NCI-H510A (cell line): ENCODE measurements around the gene MICAL3.

Experiments used
- DNase-seq: peaks from one replicate; lab custom pipeline; 2025; lab: John Stamatoyannopoulos, UW

Gene MICAL3

DNA sequence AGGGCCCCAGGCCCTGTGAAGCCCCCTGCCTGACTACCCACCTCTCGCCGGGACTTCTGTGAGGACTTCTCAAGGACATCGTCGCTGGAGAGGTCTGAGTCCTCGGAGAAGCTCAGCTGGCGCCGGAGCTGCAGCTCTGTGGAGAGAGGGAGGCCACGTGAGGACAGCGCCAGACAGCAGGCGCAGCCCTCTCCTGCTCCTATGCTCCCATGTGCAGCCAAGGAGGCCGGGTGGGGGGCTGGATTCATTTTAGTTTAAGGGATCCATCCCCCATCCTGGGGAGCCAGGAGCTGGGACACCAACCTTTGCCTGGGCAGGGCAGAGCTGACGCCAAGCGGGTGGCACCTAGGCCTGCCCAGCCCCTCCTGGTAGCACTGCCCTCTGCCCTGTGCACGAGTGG lies 207.7 kb downstream of the MICAL3 start:
- DNase-seq = no peak

DNA sequence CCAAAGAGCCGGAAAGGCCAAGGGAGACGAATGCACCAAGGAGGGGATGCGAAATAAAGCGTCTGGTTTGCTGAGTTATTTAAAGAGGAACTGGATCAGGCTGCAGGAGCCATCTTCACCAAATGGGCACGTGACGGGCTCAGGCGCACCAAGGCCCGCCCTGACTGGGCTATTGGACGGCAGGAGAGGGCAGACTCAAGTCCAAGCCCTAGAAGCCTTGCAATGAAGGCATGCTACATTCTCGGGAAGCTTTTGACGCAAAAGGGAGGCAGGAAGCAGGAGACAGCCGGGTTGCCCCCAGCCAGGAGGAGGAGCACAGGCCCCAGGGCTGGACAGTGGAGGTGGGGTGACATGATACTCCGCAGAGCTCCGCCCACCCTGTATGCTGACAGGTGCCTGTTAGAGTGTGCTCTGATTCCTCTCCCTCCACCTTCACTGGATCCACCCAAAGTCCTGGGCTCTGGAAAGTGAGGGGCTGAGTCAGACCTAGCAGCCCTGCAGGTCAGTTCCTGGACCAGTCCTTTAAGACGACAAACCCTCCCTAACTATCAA lies 208.6 kb downstream of the MICAL3 start:
- DNase-seq = no peak

DNA sequence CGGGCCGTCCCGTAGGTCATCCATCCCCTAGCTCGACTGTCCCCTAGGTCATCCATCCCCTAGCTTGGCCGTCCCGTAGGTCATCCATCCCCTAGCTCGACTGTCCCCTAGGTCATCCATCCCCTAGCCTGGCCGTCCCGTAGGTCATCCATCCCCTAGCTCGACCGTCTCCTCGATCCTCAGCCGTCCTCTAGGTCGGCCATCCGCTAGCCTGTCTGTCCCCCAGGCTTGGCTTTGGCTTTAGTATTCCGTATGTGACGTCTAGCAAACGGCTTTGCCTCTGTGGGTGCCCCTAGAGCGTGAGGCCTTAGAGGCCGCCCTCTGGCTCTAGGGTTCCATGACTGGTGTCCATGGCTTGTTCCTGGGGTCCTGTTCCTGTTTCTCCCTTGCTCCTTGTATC lies 209.5 kb downstream of the MICAL3 start:
- no peak for DNase-seq

DNA sequence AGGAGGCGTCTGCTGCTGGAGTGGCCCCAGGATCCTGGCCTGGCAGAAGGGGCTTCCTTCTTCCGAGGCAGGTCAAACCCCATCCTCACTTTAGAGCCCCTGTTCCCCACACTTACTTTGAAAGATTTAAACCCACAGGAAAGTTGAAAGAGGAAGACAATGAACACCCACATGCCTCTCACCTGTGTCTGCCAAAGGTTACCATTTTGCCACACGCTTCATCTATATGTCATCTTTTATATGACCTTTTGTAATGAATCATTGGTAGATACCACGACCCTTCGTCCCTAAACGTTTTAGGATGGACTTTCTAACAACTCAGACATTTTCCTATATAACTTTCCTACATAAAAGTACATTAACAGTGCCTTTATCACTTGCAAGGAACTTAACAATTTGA lies 210.3 kb downstream of the MICAL3 start:
- DNase-seq = no peak

DNA sequence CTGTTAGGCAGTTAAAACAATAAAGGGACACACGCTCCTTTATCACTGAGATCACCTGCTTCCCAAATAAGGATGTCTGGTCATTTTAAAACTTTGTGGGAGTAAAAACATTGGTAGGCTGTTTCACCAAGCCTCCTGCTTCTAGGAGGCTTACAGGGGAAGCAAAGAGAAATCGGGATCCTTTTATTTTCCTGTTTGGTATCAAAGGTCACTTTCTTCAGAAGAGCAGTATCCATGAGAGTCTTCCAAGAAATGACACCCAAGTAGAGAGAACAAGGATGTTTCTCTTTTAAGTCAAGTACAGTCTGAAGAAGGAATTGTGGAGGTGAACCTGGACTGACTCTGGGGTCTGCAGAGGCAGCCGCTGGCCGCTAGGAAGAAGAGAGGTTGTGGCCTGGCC lies 213.2 kb downstream of the MICAL3 start:
- no peak for DNase-seq

DNA sequence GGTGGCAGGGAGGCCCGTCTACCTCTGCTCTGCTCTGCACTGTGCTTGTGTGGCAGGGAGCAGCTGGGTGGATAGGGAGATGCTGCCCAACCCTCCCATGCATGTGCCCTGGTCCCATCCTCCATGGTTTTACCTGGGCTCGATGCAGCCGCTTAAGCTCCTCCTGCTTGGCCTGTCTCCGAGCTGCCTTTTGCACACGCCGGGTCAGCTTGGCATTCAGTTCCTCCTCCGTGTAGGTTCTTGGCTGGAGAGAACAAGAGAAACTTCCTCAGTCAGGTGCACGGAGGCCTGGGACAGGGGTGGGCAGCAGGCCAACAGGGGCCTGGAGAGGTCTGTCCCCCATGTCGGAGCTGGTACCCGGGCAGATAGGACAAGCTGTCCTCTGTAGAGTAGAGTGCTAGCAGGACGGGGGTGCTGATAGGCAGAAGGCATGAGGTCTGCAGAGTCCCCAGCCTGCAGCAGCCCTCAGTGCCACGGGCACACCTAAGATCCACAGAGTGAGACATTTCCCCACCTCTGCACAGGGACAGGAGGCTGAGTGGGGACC lies 213.7 kb downstream of the MICAL3 start:
- DNase-seq = no peak

DNA sequence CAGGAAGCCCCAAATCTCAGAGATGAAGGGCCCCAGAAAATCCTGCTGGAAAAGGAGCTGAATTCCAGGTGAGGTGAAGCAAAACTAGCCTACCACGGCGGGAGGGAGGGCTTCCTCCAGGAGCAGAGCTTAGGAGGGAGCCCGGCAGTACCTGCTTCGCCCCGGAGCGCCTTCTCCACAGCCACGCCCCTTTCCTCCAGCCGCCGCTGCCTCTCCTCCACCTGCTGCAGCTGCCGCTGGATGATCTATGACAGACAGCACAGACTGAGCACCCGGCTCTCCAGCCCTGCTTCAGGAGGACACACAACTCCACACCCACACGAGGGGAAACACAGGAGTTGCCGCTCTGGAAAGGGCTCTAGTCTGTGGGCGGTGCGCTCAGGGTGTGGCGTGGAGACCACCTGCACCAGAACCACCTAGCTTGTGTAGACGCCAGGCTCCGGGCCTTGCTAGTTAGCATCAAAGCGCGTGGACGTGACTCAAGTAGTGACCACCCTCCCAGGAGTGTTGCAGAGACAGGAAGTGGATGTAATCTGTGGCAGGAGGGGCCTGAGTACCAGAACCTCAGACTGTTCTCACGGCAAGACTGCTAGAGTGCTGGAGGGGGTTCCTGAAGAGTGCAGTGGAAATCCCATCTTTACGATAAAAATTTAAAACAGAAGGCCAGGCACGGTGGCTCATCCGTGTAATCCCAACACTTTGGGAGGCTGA lies 215.5 kb downstream of the MICAL3 start:
- peak; percentile 62 for DNase-seq

DNA sequence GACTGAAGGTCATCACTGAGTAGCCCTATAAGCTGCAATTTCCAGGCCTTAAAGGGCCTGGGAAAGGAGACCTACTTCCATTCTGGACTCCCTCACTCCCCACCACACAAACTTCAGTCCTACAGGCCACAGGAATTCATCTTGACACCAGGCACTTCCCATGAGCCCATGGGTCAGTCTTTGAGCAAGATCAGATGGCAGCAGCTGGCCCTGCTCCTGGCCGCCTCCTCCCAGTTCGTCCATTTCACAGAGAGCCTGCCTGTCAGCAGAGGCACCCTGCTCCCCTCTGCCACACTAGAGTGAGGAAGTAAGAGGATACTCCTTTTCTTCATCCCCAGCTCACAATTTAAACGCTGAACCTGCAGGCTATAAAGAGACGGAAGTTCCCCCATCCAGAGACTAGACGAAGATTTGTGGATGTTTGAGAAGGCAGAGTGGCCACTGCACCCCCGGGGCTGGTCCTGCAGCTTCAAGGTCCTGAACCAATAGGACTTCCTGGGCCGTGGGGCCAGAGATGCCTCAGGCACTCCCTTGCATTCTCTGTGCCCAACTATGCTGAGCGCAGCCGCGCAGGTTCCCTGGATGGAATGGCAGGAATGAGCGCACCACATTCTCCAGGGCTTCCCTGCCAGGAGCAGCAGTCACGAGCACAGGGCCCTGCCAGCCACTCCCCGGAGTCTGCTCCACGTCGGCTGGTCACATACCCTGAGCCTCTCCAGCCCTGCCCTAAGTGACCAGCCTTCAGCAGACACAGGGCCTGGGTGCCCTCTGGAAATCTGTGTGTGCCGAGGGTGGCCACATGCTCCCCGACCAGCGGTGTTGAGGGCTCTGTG lies 216.6 kb downstream of the MICAL3 start:
- no peak for DNase-seq

DNA sequence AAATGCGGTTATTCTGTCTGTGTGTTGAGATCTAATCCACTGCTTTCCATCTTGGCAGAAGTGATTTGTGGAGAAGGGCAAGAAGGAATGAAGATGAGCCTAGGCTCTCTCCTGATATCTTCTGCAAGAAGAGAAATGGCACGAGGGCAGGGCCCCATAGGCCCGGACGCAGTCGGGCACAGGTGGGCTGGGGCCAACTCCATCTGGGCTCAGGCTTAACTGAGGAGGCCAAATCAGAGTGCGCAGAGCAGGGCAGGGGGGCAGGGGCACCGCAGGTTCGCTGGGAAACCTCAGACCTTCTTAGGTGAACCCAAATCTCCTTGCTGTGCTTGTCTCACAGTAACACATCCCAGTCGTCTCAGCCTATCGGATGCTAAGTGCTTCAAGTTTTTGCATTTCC lies 217.3 kb downstream of the MICAL3 start:
- DNase-seq = no peak

DNA sequence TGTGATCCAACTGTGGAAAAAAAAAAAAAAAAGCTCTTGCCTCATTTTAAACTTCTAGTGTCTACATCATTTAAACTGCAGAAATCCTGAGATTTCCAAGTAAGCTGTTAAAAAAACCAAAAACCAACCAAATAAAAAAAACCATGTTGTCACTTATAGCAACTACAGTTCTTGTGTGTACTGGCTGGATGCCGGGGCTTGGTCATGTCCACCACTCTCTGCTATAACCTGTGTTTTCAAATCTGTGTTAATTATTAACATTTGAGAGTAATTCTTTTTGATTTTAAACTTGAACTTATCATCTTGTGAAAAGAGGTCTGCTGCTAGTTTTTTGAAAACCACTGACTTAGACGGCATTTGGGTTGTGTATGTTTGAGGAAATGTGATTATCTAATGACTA lies 217.9 kb downstream of the MICAL3 start:
- DNase-seq = no peak

DNA sequence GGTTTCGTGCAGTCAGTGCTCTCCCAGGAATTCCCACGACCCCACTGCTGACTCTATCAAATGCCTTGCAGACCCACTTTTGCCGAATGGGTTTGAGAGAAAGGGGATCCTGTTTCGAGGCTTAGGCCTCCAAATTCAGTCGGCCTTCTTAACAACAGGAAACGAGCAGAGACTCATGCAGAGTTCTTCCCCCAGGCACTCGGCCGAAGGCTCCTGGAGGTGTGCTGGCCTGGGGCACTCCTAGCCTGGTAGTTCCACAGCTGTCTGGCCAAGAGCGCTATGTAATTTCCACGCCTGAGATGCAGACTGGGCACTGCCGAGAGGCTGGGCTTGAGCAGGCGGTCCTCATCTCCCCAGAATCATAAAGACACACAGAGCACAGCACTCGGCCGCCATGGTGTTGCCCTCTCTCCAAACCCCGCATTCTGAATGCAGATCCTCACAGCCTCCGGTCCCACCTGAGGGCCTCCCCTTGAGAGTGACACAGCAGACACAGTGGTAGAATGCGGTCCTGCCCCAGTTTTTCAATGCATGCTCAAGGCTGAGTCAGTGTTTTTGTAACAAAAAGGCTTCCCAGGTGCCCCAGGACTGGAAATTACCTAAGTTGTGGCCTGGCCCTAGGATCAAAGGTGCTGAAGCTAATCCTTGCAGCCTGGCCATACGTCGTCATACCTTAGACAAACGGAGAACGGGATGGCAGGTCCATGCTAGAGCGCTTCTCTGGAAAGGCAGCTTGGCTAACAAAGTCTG lies 219.9 kb downstream of the MICAL3 start:
- DNase-seq = no peak

DNA sequence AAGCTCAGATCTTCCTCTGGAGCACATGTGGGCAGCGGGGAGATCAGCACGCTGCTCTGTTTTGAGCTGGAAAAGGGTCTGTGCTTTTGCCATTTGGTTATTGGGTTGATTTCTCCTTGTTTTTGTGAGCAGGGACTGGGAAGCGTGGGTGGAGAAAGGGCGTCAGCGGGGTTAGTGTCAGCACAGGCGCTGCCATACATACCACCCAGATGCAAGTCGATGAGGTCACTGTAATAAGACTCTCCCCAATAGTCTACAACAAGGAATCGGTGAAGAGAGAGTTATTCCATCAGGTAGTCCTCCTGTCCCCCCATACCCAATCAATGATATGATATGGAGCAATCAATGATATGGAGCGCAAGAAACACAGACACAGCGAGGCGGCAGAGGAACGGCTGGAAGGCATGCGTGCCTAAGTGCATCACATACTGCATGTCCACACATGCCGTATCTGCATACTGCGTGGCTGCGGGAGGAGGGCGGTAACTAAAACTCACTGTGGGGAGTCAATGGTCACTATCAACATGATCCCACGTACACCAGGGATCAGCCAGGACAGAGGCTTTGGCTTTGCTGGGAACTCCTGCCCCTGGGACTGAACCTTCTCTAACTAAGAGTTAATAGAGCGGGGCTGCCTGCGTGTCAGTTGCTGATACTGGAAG lies 220.6 kb downstream of the MICAL3 start:
- DNase-seq = no peak

DNA sequence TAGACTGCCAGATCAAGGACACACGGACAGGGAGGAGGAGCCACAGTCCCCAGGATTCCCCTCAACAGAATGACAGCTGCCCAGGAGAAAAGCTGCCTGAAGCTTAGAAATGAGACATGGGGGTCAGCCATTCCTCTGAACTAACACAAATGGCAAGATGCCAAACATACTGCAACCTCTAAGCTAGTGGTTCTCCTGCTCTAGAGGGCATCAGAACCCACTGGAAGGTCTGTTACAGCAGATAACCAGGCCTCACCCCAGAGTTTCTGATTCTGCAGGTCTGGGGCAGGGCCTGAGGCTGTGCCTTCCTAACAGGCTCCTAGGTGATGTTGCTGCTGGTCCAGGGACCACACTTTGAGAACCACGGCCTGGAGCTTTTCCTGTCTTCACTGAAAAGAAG lies 221.5 kb downstream of the MICAL3 start:
- DNase-seq = no peak

DNA sequence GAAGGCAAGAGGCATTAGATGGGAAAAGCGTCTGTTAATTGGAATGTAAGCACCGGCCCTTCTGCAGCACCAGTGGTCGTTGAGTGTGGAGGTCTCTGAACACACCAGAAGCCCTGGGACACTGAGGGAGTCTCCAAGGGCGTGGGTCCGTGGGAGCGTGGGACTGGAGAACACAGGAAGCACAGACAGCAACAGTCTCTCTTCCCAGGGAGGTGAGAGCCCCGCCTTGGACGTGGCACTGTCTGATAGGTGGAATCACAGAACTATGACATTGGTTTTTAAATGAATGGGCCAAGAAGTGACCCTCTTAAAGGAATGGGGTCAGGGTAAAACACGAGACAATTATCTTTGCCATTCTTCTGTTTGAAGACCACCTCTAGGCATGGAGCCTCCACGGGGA lies 221.9 kb downstream of the MICAL3 start:
- DNase-seq = no peak

DNA sequence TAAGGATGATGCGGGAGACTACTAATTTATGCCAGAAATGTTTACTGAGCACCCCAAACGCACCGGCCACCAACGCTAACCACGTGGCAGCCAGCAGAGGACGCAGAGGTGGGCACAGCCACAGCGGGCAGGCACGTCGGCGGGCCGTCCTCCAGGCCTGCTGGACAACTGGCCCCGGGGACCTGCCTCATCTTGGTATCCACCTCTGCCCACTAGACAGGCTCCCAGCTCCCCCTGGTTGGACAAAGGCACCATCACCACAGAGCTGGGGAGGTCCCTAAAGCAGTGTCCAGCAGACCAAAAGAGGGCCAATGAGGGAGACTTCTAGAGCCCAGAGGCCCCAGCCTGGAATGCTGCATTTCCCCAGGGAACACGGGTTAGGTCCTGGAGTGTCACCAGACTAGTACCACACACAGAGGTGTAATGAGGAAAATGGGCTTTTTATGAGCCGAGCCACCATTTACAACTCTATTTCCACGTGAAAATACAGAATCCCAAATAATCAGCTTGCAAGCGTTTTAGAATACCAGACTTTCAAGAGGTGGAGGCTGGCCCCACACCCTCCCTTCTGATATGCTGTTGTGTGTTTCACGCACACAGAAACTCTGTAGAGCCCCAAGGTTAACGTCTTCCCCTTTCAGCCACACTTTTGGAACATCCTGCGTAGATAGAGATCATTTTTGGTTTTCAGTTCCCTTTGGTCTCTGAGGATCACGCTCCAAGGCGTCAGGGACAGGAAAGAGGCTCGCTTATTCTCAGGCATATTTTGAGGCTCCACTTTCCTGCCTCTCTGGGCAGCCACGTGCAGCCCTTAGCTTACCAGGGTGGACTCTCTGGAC lies 226.4 kb downstream of the MICAL3 start:
- no peak for DNase-seq

DNA sequence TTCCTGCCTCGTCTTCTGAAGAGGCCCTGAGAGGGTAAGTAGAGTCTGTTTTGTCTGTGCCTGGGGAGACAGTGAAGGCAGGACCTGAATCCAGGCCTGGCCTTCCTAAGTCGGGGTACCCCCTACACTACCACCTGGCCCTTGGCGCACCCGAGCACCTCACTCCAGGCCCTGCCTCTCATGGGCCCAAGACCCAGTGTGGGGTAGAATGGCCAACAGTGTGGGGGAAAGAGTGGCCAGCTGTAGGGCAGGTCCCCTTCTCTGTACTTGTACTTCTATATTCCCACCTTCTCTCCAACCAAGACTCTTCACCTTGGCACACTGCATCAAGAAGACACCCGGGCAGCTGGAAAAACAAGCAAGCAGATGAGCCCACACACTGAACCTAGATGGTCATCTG lies 227.7 kb downstream of the MICAL3 start:
- DNase-seq = no peak

DNA sequence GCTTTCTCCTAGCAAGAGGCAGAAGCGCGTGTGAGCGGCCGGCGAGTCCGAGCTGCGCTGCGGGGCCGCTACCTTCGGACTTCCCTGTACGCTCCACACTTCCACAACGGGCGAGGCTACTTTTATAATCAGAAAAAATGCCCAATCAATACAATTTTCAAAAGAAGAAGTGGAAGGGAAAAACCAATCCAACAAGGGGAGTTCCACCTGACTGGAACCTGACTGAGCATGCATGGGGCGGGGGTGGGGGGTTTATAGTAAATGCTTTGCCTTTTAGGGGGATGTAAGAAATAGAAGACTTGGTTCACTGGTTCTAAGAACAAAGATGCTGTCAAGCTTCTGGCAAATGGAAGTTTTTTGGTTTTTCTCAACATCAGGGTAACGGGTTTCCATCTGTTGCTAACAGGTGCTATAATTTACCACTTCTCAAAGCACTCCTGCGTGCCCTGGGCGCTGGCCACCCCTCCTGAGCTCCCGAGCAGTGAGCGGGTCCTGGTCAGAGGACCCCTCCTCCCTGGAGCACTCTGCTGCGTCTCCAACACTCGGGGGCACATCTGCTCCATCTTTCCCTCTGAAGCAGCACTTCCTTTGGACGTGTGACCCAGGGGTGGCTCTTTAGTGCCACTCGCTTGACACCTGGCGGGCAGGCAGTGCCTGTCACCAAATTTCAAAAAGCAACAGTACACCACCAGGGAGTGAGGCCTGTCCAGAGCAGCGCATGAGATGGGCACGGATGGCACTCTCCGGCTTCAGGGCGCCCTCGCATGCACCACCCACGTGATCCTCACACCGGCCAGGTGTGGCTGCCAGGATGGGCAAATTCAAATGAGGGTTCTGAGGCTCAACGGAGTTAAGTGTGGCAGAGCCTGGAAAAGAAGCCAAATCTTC lies 228.5 kb downstream of the MICAL3 start:
- no peak for DNase-seq

DNA sequence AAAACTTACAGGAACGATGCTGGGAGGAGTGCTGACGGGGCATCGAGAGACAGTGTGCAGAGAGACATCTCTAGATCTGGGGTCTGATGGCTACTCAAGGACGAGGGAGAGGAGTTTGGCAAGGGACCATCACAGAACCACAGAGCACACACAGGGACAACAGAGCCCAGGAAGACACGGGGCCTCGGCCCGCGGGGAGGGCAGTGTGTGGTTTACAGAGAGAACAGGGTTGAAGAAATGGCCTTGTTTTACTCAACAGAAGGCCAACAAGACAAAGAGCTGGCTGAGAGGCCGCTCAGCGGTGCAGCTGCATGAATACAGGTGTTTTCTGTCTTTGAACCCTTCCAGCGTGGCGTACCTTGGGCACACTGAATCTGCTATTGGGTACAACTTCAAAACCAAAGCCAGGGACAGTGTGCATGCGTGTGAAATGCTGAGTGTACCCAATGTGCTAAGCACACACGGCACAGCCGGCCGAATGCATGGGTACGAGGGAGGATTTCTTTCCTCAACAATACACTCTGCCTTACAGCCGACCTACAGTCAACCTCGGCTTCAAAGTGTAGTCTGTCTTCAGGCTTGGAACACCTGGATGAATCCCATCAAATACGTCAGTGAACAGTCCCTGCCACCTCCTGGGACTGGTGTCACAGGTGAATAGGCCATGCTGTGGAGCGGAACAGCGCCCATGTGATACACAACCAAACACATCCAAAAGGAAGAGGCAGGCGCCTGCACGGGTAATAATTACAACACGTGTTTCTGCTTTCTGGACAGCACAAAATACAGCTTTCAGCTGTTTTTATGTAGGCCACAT lies 229.4 kb downstream of the MICAL3 start:
- DNase-seq = no peak

DNA sequence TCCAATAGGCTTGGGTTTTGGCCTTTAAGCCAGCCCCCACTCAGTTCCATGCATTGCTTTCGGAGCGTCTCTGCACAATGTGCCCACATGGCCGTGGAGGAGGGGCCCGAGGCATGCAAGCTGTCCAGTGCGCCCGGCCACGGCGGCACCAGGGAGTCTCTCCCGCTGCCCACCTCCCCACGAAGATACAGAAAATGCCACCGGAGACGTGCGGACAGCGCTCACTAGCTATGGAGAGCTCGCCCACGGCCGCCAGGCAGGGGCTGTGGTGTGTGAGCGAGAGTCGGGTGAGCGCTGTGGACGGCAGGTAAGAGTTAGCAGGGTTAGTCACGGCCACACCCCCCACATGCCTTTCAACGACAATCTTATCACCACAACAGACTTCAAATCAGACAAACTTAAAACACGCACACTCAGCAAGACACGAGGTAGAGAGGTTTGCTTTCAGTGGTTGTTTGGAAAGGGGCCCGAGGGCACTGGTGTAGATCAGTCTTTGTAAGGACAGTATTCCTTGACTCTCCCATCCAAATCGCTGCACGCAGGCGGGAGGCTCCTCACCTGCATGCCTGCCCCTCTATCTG lies 231.4 kb downstream of the MICAL3 start:
- no peak for DNase-seq
